K562 treated with DMSO at 1 percent for 12 hours (cell line): ENCODE results near the gene SIMC1. TPM values are rescaled to one million over a fixed set of nuclear protein-coding genes. Genes with fewer than 3 reads are reported as not detected.

Experiments used
- total RNA-seq: library from RNA; unstranded; fragments of 300-600 nt; gene quantifications from 2 replicates; pipeline ENCODE4 v1.2.3, GENCODE V29; 2022; ENCODE audit not compliant: insufficient read depth

Gene SIMC1
- 7.5 and 20.2 TPM in 2 replicates for total RNA-seq

DNA sequence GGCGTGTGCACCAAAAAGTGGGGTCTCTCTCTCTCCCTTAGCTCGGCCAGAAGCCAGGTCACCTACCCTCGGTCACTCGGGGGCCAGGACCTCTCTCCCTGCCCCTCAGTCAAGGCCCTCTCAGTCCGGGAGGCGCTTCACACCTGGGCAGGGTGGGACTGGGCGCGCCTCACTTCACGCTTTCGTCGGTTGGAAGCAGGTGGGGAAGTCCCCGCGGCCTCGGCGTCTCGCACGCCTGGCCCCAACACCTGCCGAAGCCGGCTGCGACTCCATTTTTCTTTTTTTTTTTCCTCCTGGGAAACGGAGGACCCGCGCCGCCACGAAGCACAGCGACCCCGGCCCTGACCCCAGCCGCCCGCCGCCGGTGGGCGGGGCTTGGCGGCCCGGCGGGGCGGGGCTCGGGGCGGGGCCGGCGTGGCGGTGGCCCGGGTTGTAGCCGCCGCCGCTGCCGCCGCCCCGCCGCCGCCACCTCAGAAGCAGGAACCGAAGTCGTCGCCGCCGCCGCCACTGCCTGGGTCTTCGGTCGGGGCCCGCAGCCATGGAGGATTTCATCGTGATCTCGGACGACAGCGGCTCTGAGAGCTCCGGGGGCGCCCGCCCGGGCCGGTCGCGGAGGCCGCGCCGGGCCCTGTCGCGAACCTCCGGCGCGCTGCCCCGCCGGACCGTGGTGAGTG lies at the start of gene SIMC1:
Gene SIMC1, plus strand, starts transcription at position 454 of the 674 bp plus-strand sequence. Its CDS starts 85 bp downstream, at position 539.

DNA sequence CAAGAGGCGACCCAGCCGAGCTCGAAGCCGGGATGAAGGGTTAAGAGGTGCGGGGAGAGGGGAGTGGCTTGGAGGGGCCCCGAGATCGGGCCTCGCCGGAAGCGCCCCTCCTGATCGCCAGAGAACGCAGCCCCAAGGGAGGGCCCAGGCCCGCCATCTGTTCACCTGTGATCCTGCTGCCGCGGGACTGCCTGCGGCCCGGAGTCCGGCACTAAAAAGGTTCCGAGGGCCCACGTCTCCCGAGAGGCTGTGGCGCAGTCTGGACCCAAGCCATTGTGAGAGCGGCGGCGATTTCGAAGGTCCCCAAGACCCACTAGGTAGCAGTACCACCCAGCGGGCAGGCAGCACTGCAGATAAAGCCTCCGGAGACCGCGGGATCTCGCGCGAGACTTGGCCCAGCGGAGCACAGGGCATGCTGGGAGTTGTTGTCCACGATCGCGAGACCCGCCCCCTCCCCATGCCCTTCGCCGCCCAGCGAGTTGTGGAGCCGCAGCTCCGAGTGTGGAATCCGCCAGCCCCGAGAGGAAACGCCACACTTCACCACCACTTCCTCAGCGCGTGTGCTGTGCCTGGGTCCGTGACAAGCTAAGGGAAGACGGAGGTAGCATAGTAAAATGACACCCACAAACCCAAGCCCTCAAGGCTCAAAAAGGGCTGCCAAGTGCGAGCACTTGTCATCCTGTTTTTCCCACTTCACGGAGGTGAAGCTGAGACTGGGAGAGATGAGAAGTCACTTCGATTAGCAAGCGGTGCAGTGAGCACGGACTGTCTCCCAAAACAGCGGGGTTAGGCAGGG lies 123.4 kb downstream of the SIMC1 start, which contains the start of gene KIAA1191:
Gene KIAA1191, minus strand, starts transcription at position 328 of the 796 bp plus-strand sequence. CDS start 2,256 bp downstream, outside the sequence.

DNA sequence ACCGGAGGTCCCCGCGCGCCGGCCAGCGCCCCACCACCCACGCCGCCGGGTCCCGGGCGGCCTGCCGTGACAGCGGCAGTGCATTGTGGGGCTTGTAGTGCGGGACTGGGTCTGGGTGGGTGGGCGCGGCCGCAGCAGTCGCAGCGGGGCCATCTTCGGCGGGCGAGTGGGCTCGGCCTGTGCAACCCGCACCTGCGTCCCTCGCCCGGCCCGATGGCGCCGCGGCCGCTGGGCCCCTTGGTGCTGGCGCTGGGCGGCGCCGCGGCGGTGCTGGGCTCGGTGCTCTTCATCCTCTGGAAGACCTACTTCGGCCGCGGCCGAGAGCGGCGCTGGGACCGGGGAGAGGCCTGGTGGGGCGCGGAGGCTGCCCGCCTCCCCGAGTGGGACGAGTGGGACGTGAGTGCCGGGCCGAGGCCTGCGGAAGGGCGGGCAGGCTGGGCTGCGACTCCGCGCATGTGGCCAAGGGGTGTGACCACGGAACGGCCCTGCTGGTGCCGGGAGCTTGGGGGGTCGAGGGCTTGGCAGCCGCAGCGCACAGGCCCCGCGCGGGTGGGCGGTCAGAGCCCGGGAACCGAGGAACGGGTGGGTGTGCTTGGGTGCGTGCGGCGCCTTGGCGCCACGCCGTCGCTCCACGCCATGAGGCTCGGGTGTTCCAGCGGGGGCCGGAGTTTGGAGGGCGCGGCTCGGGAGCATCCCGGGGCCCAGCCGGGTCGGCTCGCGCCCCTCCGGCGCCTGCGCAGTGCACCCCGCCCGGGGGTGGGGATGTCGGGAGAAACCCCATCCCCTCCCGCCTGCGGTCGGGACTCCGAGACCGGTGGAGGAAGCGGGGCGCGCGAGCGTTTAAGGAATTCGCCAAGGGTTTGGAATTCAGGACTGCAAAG lies 127.4 kb downstream of the SIMC1 start, which contains the start of gene ARL10:
Gene ARL10, plus strand, starts transcription at position 137 of the 881 bp plus-strand sequence. Its CDS starts 77 bp downstream, at position 214.

DNA sequence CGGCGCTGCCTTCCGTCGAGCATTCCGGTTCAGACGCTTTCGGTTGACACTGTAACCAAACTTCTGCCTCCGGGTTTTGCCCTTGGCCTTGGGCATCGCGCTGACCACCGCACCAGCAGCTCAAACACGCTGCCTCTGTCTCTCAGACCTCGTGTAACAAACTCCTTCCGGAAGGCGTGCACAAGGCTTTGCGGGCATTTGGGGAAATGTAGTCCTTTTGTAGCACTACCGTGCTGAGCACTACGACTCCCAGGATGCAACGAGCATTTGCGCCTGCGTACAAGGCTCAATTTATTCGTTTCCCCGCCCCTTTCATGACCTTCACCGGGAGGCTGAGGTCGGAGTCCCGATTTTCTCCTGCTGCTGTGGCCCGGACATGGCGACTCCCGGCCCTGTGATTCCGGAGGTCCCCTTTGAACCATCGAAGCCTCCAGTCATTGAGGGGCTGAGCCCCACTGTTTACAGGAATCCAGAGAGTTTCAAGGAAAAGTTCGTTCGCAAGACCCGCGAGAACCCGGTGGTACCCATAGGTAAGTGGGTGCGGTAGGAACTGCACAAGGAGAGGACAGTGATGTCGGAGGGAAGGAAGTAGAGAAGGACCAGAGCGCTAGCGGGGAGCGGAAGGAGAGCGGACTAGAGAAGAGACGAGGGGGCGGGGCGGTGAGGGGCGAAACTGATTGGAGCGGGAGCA lies 150.4 kb downstream of the SIMC1 start, which contains the start of the genes HIGD2A and NOP16:
Gene HIGD2A, plus strand, starts transcription at position 308 of the 691 bp plus-strand sequence. Its CDS starts 69 bp downstream, at position 377.
Gene NOP16, minus strand, starts transcription at position 155 of the 691 bp plus-strand sequence. Its CDS starts 59 bp downstream, at position 96.

Other genes with a start within 250 kb of the SIMC1 start
- gene KIAA1191, start 123.3 kb downstream of the SIMC1 start, total RNA-seq = 38.0 and 83.4 TPM in 2 replicates
- gene ARL10, start 127.1 kb downstream of the SIMC1 start, total RNA-seq = 0.06 TPM in 1 of 2 replicates, not detected in the other
- gene NOP16, start 150.2 kb downstream of the SIMC1 start, total RNA-seq = 16.0 and 16.6 TPM in 2 replicates
- 369 and 440 TPM in 2 replicates for gene HIGD2A, start 150.3 kb downstream of the SIMC1 start, total RNA-seq
- gene CLTB, start 178.1 kb downstream of the SIMC1 start, total RNA-seq = 65.2 and 101 TPM in 2 replicates
- 12.3 and 34.1 TPM in 2 replicates for gene FAF2, start 210.0 kb downstream of the SIMC1 start, total RNA-seq